Fibroblast of skin of back (primary cell): ENCODE results near the gene LIMK2.
"Not testable (repeated sequence)": the region's sequence is repeated elsewhere in the genome, so short reads cannot be mapped to it uniquely, and the experiment has no call there.

ENCODE experiments used
- DNase-seq: peaks from one replicate; pipeline ENCODE4 v3.0.0-alpha.2; 2013

LIMK2 gene

DNA sequence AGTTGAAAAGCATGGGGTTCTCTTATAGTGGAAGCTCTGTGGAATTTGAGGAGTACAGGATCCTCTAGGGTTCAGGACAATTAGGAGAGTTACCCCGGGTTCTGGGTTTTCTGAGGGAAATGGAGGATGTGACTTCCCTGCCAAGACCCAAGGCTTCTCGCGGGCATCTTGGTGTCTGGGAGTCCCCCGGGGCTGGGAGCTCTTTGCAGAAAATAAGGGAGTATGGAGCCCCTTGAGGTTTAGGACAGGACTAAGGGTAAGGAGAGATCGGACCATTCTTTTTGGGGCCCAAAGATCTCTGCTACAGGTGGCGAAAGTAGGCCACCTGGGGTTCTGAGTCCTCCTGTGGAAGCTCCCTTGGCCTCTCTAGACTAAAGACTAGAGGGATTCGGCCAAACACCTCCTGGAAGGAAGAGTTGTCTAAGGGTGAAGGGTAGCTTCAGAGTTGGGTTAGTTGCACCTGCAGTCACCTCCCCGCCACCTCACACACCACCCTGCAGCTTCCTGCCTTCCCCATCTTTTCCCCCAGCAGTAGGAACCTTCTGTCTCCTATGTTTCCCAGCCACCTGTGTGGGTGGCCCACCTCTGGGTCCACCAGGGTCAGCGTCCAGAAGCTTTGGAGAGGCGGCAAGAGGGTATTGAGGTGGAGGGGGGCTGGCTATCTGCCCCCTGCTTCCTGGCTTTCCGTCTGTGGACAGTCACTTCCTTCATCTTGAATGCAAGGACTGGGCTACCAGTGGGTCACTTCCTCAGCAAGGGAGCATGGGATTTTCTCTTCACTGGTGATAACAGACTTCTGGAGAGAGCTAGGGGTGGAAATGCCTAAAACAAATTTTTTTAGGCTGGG is 908 bp downstream of the LIMK2 start:
- DNase-seq = no peak

DNA sequence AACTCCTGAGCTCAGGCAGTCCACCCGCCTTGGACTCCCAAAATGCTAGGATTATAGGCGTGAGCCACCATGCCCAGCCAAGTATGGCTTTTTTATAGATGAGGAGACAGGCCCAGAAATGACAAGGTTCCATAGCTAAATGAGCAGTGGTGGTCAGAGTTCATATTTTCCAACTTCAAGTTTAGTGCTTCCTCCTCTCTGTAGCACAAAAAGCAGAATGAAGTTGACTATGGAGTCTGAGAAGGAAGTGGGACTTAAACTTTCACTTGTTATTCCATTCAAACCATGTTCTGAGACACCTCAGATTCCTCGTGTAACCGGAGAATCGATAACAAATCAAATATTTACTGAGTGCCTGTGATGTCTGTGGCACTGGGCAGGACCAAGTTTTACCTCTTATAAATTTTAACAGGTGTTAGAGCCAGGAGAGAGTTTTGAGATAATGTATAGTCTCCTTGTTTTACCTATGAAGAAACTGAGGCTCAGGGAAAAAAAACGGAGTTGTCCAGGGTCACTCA is 3.0 kb downstream of the LIMK2 start:
- no peak for DNase-seq

DNA sequence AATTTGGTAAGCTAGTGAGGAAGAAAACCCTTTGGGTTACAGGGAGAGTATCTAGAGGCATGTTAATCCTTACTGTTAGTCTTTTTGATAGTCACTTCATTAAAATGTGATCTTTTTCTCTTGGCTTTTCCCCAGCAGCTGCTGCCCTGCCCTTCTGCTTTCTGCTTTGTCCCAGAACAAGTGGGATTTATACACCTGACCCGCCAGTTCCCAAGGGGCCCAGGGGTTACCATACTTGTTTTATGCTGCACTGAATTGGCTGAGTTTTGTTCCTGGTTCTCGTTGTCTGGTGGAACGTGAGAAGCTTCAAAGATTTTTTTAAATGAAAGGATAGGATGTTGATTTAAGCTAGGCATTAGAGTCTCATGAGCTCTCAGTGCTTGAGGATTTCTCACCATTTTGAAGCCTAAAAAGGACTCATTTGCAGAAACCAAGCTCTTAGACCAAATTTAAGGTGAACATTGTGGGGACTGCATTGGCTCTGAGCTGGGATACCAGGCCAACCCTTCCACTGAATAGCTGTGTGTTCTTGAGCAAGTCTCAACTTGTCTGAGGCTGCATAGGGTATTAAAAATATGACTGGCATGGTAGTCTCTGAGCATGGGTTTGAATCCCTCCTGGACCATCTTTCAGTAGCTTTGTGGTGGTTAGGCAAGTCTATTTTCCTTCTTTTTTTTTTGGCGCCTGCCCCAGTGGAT is 6.6 kb downstream of the LIMK2 start:
- DNase-seq = no peak

DNA sequence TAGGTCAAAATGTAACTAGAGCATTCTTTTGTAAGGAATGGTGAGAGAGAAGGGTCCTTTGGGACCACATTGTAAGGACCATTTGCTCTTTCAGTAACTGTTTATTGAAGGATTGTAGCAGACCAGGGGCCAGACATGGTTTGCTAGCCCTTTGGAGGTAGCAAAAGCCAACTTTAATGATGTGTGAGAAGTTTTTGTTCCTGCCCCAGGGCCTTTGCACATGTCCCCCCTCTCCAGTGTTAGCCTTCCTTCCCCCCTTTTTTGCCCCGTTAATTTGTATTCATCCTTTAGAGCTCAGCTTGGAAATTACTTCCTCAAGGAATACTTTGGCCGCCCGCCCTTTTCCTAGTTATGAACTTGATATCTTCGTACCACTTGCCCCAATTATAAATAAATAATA is 9.0 kb downstream of the LIMK2 start:
- no peak for DNase-seq

DNA sequence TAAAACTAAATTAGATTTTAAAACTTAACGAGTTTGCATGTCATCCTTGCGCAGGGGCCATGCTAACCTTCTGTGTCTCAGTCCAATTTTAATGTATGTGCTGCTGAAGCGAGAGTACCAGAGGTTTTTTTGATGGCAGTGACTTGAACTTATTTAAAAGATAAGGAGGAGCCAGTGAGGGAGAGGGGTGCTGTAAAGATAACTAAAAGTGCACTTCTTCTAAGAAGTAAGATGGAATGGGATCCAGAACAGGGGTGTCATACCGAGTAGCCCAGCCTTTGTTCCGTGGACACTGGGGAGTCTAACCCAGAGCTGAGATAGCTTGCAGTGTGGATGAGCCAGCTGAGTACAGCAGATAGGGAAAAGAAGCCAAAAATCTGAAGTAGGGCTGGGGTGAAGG is 10.6 kb downstream of the LIMK2 start:
- no peak for DNase-seq

DNA sequence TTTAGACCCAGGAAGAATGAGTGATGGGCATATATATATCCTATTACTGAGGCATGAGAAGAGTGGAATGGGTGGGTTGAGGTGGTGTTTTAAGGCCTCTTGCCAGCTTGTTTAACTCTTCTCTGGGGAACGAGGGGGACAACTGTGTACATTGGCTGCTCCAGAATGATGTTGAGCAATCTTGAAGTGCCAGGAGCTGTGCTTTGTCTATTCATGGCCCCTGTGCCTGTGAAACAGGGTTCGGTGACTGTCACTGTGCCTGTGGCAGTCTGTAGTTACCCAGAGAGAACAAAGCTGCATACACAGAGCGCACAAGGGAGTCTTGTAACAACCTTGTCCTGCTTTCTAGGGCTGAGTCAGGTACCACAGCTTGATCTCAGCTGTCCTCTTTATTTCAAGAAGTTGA is 11.7 kb downstream of the LIMK2 start:
- no peak for DNase-seq

DNA sequence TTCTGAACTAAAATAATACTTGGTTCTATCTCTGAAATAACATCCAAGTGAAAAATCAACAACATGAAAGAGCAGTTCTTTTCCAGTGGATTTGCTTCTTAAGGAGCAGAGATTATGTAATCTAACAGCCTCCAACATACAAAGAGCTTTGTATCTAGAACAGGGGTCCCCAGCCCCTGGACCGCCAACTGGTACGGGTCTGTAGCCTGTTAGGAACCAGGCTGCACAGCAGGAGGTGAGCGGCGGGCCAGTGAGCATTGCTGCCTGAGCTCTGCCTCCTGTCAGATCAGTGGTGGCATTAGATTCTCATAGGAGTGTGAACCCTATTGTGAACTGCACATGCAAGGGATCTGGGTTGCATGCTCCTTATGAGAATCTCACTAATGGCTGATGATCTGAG is 12.6 kb downstream of the LIMK2 start:
- DNase-seq = not testable (repeated sequence)

DNA sequence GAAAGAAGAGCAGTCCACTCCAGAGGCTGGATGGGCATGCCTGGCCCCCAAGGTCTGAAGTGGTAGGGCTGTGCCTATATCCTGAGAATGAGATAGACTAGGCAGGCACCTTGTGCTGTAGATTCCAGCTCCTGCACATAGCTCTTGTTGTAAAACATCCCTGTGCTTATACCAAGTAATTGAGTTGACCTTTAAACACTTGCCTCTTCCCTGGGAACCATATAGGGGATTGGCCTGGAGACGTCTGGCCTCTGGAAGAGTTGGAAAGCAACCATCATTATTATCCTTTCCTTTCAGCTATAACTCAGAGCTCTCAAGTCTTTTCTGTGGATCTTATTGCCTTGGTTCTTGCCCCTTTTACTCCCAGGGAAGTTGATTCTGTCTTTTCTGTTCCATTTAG is 15.1 kb downstream of the LIMK2 start:
- DNase-seq = no peak

DNA sequence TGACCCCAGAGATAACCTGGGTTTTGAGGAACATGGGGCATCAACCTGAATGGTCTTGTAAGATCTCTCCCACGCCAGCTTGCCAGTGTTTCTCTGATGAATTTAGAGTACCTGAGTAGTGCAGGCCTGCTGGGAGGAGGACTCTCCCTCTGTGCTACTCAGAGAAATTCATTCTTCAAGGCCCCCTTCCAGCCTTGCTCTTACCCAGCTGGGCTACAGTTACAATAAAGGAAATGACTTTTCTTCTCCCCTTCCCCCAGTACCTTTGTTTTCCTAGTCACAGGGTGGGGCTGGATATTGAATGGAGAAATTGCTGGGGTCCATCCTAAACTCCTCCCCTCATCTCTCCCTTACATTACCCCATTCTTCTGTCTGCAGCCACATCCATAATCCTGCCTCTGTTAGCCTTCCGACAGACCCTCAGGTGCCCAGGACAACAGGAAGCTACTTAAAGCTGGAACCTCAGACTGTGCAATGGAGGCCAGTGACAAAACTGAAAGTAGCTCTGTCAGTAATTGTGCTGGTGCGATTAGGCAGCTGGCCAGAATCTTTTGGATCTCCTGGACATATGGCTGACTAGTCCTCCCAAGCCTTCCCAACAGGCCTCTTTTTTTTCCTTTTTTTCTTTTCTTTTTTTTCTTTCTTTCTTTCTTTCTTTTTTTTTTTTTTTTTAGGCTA is 17.4 kb downstream of the LIMK2 start:
- DNase-seq = no peak

DNA sequence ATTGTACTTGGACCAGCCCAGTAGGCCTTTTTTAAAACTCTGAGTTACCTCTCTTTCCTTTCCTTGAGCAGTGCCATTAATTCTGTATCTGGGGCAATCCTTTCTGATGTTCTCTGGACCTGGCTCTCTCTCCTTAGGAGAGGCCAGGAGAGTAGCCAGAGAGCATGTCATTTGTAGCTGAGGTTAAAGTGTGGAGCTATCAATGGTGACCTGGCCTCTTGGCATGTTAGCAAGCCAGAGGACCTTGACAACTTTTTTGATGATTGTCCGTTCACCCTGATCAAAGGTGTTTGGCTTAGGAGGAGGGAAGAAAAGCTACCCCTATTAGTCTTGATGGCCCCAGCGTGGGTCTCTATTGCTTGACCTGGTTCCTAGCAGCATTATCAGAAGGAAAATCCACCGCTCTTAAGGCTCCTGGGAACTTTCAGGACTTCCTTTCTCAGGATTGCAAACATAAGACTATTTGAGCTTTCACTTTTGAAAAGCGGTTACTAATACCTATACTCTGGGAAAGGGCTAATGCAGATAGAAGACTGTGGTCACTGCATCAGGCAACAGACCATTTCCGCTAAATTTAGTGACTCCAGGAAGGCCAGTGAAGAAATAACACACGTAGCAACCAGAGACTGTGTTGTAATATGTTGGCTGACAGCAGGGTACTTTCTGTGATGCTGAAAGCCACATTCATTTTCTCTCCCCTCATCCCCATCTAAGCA is 18.2 kb downstream of the LIMK2 start:
- DNase-seq = no peak

DNA sequence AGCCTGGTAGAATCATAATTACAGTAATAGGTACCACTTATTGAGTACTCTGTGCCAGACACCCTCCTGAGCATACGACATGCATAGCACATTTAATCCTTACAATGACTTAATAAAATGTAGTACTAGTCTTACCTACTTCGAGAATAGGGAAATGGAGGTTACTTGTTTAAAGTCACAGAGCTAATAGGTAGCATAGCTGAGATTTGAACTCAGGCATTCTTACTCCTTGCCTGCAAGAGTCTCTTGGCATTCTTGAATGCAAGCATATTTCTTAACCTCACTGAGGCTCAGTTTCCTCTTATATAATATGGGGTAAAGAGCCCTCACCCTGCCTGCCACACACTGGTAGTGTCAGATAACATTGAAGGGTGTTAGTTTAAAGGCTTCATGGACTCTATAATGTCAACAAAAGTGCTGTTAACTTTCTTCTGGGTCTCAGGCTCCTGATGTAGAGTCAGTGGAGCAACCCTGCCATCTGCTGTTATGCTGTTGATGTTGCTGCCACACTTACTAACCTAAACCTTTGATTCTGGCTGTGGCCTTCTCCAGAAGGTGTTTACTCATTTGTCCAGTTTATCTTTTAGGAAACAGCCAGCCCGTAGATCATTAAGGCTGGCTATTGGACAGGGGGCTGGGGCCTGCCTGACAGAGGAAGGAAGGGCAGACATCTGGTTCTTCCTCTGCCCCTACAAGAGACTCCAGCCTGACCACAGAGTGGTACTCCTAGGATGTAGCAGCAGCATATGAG is 18.9 kb downstream of the LIMK2 start:
- peak; percentile 50 for DNase-seq

DNA sequence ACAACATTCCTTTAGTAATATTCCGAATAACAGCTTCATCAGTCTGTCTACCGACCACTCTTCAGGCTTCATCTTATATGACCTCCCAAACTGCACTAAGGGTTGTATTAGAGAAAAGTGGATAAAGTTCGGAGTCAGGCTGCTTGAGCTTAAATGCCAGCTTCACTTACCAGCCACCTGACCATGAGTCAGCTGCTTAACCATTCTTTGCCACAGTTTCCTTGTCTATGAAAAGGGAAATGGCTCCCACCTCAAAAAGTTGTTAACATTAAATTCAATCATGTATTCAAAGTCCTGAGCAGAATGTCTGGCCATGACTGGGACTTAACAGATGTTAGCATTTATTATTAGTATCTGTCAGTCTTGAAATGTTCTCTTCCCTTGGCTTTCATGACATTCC is 20.9 kb downstream of the LIMK2 start:
- DNase-seq = no peak

DNA sequence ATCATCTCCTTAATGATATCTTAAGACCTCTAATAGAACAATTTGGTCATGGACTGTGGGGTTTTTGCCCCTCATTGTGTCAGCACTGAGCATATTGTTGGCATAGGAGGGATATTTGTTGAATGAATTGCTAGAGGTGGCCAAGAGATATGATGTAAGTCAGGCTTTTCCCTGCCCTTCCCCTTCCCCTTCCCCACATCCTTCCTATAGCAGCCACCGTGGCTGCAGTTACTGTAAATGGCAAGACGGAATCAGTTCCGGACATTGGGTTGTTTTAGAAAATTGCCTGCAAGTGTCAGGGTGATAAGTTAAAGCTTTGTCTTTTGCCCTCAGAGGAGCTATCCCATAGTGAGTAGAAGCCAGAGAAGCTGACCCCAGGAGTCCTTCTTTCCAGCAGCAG is 23.0 kb downstream of the LIMK2 start:
- DNase-seq = no peak

DNA sequence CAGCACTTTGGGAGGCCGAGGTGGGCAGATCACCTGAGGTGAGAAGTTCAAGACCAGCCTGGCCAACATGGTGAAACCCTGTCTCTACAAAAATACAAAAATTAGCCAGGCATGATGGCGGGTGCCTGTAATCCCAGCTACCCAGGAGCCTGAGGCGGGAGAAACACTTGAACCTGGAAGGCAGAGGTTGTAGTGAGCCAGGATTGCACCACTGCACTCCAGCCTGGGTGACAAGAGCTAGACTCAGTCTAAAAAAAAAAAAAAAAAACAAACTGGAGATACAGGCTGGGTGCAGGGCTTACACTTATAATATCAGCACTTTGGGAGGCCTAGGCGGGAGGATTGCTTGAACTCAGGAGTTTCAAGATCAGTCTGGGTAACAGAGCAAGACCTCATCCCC is 23.9 kb downstream of the LIMK2 start:
- not testable (repeated sequence) for DNase-seq

DNA sequence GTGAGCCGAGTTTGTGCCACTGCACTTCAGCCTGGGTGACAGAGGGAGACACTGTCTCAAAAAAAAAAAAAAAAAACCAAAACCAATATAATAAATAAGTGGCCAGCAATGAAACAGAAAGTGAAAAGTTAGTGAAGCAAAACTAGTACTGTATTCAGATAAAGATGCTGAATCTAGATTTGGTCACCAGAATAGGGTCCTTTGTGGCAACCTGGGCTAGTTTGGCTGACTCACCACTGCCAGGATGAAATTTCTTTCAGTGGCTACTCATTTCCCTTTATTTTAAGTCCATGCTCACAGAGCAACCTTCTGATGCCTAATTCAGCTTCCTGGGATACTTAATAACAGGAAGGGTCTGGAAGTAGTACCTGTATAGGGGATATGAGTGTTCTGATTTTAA is 26.0 kb downstream of the LIMK2 start:
- no peak for DNase-seq

DNA sequence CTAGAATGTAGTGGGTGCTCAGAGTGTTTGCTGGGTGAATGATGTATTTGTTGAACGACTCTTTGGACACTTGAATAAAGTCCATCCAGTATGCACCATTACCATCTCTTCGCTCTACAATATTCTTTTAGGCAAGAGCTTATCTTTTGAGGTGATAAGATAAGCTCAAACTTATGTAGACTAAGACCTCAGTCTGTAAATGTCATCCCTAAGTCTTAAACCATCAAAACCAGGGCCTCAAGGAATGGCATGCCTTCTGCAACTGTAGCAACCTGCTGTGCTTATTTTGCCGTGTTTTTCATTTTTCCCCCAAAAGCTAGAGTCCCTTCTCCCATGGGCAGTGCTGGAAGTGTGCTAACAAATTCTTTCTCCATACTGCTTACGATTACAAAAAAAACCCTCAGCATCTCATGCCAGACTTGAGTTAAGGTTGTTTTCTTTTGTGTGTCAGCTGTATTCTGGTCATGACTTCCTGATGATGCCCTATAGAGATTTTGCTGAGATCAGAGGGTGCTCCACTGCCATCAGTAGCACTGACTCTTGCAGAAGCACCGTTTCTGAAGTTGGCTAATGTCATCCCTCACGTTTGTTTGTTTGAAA is 27.8 kb downstream of the LIMK2 start:
- DNase-seq = peak; percentile 72

DNA sequence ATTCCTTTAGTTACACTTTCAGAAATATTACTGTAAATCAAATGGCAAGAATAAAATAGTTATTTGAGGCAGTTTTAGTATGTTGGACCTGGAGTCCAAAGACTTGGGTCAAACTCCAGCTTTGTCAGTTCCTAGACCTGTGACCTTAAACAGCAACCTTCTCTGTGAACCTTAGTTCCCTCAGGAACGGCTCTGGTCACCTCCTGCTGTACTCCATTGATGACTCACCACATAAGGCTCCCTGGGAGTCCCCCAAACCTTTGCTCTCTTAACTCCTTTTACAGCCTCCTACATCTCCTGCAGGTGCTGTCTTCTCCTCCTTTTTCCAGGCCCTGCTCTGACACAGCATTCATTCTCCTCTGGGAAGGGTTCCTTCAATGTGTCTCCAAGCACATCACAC is 29.1 kb downstream of the LIMK2 start:
- DNase-seq = peak; percentile 30

DNA sequence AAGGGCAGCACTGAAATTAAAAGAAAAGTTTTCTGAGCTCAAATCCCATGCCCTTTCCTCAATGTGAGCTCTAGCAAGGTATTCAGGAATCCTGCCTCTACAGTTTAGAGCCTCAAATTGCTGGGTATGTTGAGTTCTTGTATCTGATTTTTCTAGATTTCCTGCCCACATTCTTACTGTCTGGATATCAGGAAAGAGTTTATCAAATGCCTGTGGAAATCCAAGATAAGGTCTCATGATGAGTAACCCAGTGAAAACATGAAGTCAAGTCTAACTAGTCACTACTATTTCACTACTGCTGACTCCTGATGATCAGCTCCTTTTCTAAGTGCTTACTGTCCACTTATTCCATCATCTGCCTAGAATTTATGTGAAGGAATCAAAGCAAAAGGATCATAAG is 29.8 kb downstream of the LIMK2 start:
- peak; percentile 87 for DNase-seq

DNA sequence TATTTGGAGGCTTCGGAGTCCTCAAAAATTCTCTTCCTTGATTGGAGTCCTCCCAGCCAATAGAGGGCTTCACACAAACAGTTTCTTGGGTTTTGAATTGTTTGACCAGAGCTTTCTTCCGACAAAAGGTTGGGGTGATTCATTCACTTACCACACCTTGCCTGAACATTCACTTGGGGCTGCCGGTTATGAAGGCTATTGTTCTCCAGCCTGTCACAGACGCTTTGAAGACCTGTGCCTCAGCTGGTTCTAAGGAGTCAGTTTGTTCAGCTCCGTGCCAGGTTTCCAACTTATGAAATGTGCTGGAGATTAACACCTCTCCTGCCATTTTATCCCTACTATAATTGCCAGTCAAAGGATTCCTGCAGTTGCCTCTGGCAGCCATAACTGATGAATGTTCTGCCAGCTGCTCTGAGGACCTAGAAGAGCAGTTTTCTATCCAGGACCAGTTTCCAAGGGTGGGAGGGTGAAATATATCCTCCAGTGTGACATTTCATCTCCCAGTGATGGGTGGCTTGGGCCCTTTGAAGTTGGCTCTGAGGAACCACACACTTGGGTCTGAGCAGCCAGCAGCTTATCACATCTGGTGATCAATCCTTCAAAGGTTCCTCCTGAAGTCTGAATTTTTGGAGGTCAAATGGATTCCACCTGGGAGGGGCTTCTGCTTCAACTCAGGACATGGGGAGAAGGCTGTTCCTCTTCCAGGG is 31.4 kb downstream of the LIMK2 start:
- DNase-seq = no peak

DNA sequence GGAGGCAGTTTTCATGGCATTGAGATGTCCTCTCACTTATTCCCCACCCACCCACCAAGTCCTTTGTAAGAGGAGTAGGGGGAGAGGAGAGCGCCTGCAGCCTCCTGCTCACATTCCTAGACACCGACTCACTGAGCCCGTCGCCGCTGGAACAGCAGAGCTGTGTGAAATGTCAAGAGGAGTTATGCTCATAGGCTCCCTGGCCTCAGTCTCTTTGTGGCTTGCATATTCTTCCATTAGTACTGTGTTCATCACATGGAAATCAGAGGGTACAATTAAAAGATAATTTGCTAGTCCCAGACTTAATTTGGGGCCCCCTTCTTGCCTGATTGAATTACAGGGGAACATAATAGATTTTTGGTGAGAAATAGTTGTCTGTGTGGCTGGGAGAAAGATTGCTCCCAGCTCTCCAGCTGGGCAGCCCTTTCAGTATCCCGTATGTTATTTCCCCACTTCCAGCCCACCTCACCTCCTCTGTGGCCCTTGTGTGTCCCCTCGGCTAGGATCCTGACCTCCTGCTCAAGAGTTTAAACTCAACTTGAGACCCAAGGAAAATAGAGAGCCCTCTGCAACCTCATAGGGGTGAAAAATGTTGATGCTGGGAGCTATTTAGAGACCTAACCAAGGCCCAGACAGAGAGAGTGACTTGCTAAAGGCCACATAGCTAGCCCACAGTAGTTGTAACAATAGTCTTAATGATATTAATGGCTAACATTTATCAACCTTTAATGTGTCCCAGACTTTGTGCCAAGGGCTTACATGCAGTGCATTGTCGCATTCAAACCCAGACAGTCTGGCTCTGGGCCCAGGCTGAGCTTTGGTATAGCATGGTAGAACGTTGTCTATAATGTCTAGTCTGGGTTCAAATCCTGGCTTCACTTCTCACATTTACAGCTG is 32.2 kb downstream of the LIMK2 start:
- peak; percentile 94 for DNase-seq
